ENCODE measurements around the gene C1orf115.

DNA sequence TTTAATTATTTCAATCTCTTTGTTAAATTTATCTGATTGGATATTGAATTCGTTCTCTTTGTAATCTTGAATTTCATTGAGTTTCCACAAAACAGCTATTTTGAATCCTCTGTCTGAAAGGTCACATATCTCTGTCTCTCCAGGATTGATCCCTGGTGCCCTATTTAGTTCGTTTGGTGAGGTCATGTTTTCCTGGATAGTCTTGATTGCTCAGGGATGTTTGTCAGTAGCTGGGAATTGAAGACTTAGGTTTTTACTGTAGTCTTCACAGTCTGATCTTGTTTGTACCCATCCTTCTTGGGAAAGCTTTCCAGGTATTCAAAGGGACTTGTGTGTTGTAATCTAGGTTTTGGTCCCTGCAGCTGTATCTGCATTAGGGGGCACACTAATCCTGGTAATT, 51.2 kb downstream of the C1orf115 start:
- TF ChIP-seq CTCF (IDR thresholded peaks at IDR 0.05): no peak
- no peak for TF ChIP-seq POLR2A (IDR thresholded peaks at IDR 0.05)
